ENCODE data around the gene DOCK3. TPM values are rescaled to one million over a fixed set of nuclear protein-coding genes. Genes with fewer than 3 reads are reported as not detected.

DOCK3 gene
- total and polyA plus RNA-seq, 4 donors, result 0.01 to 0.08 (median 0.06) TPM; not detected in 1

- Histone ChIP-seq H3K27ac (ENCODE audit: low read depth in 1 of 2, low read length in 2 of 2) (no peak overlapping the region), H3K4me3 (ENCODE audit: low read depth in 1 of 3, low read length in 3 of 3) (no peak overlapping the region), H3K27me3 (ENCODE audit: control insufficient read depth in 4 of 4, insufficient read depth in 4 of 4, low read length in 3 of 4) (no peaks in the 10 kb centered on the region), H3K9ac (ENCODE audit: low read depth in 1 of 2, low read length in 2 of 2) (no peak overlapping the region), H3K4me1 (ENCODE audit: control insufficient read depth in 4 of 4, insufficient read depth in 4 of 4, low read length in 3 of 4) (peaks cover 0 to 4% (median 2%) of the 10 kb centered on the region in 4 donors), H3K9me3 (ENCODE audit: control insufficient read depth in 4 of 4, low read length in 3 of 4) (peaks cover 0 to 9% (median under 1%) of the 10 kb centered on the region in 4 donors), H3K36me3 (ENCODE audit: control insufficient read depth in 4 of 4, insufficient read depth in 3 of 4, low read depth in 1 of 4, low read length in 3 of 4) (no peaks in the 10 kb centered on the region)
- TF ChIP-seq TAF1 (conservative IDR thresholded peaks at IDR 0.05) (no peak), FOXA1 (IDR thresholded peaks at IDR 0.05) (no peak), ATF3 (IDR thresholded peaks at IDR 0.05) (no peak), YY1 (IDR thresholded peaks at IDR 0.05) (no peak), SP1 (IDR thresholded peaks at IDR 0.05) (no peak)
- 84% methylated on average over 1 of the region's 1 CpG for whole genome bisulfite sequencing
- DNase-seq (ENCODE audit: low spot score), result no peak
Measured at GRCh38 chr3:51283421-51283820, 608.7 kb downstream of the DOCK3 start.

GRCh38 chr3:51295625-51296024 is 620.9 kb downstream of the DOCK3 start:
- TF ChIP-seq RXRA (IDR thresholded peaks at IDR 0.05) (no peak), EGR1 (IDR thresholded peaks at IDR 0.05; ENCODE audit: low read depth in 2 of 2) (no peak), MAX (IDR thresholded peaks at IDR 0.05) (no peak), RAD21 (IDR thresholded peaks at IDR 0.05) (no peak), GABPA (IDR thresholded peaks at IDR 0.05 in 1 of 2, conservative IDR thresholded peaks at IDR 0.05 in 1 of 2) (no peak), SP1 (IDR thresholded peaks at IDR 0.05) (no peak), REST (IDR thresholded peaks at IDR 0.05) (no peak), HNF4A (conservative IDR thresholded peaks at IDR 0.05) (no peak), TAF1 (conservative IDR thresholded peaks at IDR 0.05) (no peak), JUND (IDR thresholded peaks at IDR 0.05) (no peak), ZBTB33 (IDR thresholded peaks at IDR 0.05) (no peak), HNF4G (IDR thresholded peaks at IDR 0.05) (no peak), CTCF (IDR thresholded peaks at IDR 0.05; ENCODE audit: low read depth, low read length, missing input control) (no peak), YY1 (IDR thresholded peaks at IDR 0.05) (no peak)
- Histone ChIP-seq H3K4me1 (ENCODE audit: control insufficient read depth in 4 of 4, insufficient read depth in 4 of 4, low read length in 3 of 4) (no peaks in the 10 kb centered on the region), H3K9me3 (ENCODE audit: control insufficient read depth in 4 of 4, low read length in 3 of 4) (peaks cover 0 to 5% (median 2%) of the 10 kb centered on the region in 4 donors), H3K36me3 (ENCODE audit: control insufficient read depth in 4 of 4, insufficient read depth in 3 of 4, low read depth in 1 of 4, low read length in 3 of 4) (no peaks in the 10 kb centered on the region), H3K4me3 (ENCODE audit: low read depth in 1 of 3, low read length in 3 of 3) (no peak overlapping the region), H3K27ac (ENCODE audit: low read depth in 1 of 2, low read length in 2 of 2) (no peak overlapping the region), H3K9ac (ENCODE audit: low read depth in 1 of 2, low read length in 2 of 2) (no peak overlapping the region), H3K27me3 (ENCODE audit: control insufficient read depth in 4 of 4, insufficient read depth in 4 of 4, low read length in 3 of 4) (no peaks in the 10 kb centered on the region)
- WGBS, result 75% methylated on average over 2 of the region's 2 CpGs
- no peak for DNase-seq (ENCODE audit: low spot score)

Data from liver (tissue), 9 donors.